Kidney glomerular epithelial cell (primary cell): ENCODE data around the gene GRIK1.

Experiments used
- DNase-seq: peaks from one replicate; lab custom pipeline; 2025; lab: John Stamatoyannopoulos, UW

Gene GRIK1

DNA sequence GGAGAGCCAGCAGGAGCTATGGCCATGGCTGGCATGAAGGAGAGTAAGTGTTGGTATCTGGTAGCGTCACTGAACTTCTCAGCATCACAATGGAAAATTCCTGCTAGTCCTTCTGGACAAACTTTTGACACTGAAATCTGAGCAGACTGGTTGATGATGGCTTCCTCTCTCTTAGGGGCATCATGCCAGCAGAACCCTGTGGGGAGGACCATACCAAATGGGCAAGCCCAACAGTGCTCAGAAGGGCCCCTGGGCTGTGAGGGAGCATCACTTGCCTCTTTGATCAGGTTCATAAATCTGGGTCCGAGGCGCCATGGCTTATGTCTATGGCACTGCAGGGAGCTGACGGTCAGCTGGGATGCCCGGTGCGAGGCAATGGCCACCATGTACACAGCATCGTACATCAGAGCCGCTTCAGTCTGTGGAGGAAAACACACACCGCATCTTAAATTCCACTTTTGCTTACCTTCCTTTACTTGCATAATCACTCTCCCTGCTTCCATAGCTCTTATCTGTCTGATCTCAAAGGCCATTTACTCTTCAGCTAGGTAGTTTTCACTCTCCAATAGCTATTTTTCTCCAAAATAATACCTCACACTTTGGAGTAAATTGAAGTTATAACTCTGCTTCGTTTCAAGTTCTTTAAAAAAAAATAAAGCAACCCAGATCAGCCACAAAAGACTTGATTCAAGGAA lies 297.1 kb downstream of the GRIK1 start:
- no peak for DNase-seq

DNA sequence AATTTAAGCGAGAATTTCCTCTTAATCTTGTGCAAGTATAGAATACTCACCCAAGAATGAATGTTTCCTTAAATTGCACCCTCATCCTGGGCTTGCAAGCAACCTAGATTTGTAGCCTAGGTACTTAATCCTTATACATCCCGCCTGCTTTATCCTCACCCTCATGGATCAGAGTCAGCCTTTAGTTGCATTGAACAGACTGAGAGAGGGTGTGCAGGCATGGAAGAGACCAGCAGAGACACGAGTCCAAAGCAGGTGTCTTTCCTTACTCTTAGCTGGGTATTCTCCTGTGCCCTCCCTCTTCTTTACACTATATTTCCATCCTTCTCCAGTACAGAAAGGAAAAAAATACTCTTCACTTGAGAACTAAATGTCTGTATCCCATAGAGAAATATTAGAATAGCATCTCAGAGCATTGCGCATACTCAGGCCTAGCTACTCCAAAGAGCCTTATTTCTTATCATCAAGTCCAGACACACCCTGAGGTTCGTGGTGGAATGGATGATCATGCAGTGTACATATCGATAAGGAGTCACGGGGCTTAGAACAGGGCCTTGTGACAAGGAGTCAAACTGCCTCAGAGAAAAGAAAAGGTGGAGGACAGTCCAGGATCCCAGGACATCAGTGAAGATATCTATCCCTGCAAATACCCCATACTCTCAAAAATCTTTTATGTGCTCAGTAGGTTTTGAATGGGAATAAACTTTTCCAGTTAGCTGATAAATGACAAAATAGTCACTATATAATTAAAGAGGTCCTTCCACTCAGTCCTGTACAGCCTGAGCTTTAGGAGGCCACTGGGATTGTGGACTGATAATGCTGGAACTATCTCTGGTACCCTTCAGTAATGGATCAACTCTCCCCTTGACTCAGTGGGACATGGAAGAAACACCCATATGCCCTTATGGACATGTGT lies 297.9 kb downstream of the GRIK1 start:
- DNase-seq, result no peak

DNA sequence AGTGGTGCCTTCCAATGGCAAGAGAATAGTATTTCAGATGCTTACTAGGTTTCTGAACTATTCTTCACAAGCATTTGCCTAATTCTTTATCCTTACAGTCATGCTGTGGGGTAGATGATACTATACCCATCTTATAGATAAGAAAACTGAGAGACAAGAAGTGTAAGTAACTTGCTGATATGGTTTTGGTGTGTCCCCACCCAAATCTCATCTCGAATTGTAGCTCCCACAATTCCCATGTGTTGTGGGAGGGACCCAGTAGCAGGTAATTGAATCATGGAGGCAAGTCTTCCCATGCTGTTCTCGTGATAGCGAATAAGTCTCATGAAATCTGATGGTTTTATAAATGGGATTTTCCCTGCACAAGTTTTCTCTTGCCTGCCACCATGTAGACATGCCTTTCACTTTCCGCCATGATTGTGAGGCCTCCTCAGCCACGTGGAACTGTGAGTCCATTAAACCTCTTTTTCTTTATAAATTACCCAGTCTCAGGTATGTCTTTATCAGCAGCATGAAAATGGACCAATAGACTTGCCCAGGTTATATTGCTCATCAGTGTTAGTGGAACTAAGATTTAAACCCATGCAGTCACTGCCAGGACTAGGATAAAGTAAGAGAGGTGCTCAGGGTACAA lies 298.7 kb downstream of the GRIK1 start:
- DNase-seq, result no peak

DNA sequence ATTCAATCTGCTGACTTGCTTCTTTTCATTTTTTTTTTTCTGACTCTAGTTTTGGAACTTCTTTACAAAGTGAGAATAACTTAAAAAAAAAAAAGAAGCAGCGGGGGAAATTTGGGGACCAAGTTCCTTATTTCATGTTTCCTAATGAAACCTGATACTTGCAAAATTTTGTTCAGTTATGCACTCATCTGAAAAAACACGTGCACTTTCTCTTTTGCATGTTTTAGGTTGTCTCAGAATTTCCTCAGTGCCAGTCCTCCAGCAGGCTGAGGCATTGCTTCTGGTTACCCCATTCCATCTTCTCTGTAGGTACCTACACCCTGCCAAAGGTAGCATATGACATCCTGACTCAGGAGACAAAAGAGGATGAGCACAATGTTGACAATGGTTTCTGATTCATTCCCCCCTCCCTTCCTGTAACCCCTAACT lies 299.7 kb downstream of the GRIK1 start:
- DNase-seq, result no peak

DNA sequence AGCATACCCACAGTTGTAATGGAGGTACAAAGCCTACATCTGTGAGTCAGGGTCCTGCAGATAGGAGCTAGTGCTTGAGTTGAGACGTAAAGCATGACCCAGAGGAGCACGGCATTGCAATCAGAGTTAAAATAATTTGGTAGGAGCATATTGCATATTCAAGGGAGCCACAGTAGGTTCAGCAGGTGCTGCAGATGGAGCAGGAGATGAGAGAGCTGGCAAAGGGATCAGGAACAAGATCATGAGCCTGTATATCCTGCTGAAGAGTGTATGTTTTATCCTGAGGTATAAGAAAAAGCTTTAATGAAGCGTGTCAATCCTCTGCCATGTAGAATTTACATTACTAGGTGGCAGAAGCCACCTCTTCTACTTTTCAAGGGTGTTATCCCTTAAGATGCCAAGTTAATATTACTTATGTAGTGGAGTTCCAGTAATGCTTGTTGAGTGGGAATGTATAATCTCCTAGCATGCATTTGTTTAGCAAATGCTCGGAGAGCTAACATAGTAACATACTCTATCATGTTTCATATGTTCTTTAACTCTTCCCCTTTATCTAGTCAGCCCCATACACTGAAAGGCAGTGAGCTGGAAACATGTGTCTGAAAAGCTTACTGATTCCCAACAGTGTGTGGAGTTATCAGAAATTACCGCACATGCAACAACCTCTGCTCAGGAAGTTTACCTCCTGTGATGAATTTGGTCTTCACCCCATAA lies 300.3 kb downstream of the GRIK1 start:
- no peak for DNase-seq

DNA sequence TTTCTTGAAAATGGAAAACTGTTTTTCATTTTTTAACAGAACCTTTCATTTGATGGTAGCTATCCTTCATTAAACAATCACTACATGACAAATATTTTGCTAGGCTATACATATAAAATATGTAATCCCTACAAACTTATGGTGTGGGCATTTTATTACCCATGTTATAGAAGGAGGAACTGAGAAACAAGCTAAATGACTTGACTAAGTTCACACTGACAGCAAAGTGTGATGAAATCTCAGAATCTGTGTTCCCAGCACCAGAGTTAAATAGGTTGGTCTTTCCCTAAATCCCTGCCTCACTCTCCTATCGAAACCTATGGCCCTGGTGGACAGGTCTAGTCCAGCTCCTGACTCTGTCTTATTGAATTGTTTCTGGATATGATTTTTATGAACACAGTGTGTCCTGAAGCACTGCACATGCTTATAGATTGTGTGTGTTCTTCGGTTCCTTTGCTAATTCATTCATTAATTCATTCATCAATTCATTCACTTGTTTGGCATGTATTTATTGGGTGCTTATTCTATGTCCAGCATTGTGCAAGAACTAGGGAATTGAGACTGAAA lies 301.0 kb downstream of the GRIK1 start:
- no peak for DNase-seq

DNA sequence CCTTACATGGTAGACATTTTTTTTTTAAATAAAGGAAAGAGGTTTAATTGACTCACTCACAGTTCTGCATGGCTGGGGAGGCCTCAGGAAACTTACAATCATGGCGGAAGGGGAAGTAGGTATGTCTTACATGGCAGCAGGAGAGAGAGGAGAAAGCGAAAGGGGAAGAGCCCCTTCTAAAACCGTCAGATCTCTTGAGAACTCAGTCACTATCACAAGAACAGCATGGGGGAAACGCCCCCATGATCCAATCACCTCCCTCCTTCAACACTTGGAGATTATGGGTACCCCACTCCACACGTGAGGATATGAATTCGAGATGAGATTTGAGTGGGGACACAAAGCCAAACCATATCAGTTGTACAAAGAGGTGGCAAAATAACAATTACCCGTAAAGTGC lies 301.7 kb downstream of the GRIK1 start:
- no peak for DNase-seq

DNA sequence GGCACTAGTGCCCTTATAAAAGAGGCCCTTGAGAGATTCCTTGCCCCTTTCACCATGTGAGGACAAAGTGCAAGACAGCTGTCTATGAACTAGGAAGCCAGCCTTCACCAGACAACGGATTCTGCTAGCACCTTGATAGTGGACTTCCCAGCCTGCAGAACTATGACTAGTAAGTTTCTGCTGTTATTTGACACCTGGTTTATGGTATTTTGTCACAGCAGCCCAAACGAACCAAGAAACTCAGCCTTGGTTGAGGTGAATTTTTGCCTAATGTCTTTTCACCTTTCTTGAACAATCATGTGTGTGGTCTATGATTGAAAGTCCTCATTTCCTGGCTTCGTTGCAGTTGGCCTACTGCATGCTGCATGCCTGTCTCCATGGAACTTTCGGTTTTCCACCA lies 302.2 kb downstream of the GRIK1 start:
- DNase-seq, result no peak

DNA sequence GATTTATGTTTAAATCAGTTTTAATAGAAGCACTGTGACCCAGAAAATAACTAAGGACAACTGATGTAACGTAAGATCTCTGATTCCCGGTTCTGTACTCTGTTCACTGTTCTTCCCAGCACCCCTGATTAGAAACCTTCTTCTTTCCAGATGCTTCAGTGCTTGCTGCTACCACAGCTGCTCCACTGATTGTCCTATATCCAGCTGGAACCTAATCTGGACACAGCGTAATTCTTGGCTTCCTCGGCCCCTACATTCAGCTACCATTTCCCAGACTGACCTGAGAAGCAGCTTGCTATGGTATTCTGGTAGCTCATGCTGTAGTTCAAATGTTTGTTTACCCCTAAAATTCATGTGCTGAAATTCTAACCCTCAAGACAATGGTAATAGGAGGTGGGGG lies 302.7 kb downstream of the GRIK1 start:
- DNase-seq, result no peak

DNA sequence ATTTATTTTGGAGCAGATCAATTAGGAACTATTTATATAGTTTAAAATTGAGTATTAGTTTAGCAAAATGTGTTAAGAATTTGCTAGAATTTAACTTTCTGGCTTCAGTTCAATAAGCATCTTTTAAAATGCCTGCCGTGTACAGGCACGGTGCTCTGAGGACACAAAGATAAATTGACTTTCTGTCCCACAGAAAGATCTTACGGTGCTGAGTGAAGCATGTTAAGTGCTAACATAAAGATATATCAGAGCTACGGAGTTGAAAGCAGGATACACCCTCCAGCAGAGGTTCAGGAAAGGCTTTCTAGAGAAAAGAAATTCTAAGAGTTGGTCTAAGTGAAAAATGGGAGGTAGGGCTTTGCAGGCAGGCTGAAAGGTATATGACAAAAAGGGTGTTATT lies 305.4 kb downstream of the GRIK1 start:
- DNase-seq, result no peak

DNA sequence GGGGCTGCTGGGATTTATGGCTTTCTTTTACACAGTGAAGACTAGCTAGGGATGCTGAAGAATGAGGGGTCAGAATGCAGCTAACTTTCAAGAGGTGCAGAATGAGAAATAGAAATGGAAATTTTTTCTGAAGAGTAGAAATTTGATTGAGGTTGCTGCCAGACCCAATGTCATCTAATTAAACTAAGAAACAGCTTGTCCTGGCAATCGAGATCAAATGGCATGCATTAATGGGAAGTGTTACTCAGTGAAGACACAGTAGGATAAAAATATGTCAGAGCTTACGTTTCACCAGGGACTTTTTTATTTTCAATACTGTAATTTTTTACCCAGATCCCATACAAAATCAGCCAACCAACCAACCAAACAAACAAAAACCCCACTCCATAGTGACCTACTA lies 306.0 kb downstream of the GRIK1 start:
- no peak for DNase-seq

DNA sequence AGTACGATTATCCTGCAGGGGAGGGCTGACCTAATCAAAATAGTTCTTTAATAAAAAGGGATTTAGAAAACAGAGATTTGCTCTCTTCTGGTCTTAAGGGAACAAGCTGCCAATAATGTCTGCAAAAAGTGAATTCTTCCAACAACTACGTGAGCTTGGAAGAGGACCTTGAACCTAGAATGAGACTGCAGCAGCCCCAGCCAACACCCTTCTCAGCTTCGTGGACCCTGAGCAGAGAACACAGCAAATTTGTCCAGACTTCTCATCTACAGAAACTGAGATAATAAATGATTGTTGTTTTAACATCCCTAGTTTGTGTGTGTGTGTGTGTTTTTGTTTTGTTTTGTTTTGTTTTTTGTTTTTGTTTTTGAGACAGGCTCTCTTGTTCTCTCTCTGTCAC lies 309.4 kb downstream of the GRIK1 start:
- no peak for DNase-seq

DNA sequence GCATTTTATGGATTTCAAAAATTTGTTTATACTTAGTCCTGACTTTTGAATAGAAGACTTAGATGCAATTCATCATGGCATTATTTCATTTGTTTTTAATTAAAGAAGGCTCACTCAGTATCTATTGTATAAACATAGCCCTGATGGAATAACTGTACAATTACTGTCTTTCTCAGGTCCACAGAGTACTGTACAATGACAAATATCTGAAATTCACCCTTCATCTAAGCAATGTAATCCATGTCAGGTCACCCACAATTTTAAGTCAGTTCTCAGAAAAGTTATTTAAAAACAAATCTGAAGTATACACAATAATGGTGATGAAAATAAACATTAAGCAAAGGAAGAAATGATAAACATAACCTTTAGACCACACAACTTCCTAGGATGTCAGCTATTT lies 311.9 kb downstream of the GRIK1 start:
- no peak for DNase-seq

DNA sequence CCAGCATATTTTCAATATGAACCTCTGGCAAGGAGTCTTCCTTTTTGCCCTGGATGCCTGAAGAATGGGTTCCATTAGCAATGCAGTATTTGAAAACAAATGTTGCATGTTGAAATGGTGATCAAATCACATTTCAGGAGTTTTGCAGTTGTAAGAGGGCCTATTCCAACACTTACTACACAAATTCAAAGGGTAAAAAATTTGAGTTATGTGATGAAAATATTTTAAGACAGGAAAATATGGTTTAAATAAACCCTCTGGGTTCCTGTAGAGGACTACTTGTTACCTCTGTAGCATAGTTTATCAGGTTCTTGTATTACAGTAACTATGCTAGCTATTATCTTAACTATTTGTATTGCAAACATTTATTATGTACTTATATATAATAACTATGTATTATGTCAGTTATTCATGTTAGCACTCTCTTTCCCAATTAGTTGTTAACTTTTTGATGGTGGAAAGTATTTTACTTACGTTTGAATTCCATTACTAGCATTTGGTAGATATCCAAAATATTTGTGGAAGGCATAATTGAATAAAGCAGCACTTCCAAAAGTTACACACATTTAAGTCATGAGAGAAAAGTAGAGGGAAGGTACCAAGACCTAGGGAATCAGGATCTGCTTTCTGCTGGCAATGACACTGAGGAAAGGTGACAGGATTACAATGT lies 312.9 kb downstream of the GRIK1 start:
- no peak for DNase-seq

DNA sequence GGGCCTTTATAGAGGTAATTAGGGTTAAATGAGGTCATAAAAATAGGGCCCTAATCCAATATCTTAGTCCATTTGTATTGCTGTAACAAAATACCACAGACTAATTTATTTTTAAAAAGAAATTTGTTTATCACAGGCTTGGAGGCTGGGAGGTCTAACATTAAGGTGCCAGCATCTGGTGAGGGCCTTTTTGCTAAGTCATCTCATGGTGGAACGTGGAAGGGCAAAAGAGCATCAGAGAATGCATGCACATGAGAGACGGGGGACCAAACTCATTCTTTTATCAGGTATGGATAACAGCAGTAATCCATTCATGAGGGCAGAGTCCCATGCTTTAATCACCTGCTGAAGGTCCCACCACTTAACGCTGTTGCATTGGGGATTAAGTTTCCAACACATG lies 313.8 kb downstream of the GRIK1 start:
- DNase-seq, result no peak

DNA sequence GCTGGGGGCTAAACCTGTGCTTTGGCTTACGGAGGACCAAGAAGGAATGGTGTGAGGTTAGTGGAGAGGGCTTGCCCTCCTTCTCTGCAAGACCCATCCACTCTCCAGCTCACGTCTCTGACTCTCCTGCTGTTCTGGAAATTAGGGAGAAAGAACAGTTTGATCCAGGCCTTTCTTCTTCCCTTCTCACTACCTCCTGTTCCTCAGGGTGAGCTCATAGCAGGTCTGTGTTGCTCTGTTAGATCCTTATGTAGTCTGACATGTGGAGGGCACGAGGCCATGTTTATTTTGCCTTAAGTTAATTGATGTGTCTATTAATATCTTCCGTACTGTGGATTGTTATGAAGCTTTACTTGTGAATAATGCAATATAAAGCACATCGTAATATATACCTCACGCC lies 315.0 kb downstream of the GRIK1 start:
- no peak for DNase-seq

DNA sequence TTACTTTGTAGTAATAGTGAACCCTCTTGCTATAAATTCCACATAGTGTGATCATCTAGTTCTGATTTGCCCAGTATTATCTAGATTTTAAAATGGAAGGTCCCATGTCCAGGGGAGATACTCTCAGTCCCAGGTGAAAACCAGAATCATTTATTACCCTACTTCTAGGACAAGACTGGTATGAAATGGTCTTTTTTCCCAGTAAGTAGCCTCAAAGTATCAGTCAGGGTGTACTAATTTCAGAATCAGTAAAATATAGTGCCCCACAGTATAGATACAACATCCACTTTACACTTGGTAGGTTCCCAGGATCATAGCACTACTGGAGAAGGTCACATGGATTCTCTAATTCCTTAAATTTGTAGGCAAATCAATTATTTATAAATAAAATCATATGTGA lies 318.3 kb downstream of the GRIK1 start:
- DNase-seq, result no peak

DNA sequence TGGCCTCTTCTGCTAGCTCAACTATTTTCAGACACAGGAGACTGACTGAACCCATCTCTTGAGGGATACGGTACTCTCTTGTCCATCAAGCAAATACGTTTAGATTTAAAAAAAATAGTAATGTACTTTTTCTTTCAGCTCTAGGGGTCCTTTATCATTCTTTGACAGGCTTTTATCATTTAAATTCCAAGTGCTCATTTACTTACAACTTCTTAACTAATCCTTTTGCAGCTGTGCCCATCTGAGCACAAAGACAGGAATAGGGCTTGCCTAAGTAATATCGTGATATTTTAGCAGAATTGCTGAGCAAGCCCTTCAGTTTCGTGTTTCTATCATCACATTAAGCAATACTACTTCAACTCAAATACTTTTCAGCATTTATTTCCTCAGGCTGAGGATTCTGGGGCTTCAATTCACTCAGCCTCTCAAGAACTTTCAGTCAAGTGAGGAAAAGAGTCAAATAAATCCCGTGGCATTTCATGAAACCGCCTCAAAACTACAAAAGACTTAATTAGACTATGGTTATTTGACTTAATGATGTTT lies 323.5 kb downstream of the GRIK1 start:
- DNase-seq, result no peak

DNA sequence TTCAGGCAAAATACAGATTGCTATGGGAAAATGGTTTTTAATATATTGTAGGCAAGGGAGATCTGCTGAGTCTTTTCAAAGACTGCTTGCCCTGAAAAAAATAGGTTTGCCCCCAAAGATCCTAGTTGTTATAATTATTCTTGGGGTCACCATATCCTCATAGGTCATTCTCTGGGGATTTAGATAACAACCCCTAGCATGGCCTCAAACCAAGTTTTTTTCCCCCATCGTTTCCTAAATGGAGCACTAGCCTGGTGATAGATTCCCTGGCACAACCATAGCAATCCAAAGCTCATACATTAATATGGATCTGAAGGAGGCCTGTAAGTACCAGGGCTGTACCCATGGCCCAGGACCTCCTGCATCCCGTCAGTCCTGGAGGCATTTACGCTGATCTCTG lies 325.9 kb downstream of the GRIK1 start:
- DNase-seq, result no peak

DNA sequence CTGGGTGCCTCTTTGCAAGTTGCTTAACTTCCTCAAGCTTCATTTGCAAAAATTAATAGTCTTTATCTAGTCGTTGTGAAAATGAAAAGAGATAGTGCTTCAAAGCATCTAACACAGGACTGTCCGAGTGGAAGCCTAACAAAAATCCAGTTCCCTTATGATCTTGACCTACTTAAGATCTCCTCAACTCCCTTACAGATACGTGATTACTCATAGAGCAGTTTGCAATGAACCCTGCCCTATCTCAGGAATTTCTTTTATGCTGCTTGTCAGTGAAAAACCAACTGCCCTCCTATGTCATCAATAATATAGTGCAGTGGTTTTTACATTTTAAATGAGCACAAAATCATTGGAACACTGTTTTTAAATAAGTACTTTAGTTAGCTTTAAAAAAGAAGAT lies 326.8 kb downstream of the GRIK1 start:
- DNase-seq, result peak; percentile 14

DNA sequence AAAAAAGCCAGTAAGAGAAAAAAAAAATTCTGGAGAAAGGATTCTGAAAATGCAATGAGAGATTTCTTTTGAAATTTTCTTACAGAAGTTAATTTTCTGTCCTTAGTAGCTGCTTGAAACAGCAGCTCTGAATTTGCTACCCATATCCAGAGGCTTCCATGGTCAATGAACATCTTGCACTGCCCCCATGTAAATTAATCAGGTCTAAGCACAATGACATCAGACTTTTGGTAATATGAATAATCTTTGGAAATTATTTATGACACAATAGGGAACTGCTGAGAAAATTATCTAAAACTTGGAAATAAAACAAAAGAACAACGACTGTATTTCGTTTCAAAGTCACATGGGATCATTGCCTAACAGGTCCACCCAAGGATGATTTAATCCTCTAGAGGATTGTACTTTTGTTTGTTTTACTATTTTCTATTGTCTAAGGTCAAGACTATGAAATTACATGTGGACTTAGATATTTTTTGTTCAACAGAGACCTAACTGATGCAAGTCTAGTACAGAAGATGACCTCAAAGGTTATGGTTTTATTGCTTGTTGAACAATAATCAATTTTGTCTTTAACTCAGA lies 328.9 kb downstream of the GRIK1 start:
- no peak for DNase-seq
